Measurements from ENCODE around the gene PER3.
A peak's percentile ranks its signal among the peaks of the same experiment; 100 is the strongest.

The PER3 gene

DNA sequence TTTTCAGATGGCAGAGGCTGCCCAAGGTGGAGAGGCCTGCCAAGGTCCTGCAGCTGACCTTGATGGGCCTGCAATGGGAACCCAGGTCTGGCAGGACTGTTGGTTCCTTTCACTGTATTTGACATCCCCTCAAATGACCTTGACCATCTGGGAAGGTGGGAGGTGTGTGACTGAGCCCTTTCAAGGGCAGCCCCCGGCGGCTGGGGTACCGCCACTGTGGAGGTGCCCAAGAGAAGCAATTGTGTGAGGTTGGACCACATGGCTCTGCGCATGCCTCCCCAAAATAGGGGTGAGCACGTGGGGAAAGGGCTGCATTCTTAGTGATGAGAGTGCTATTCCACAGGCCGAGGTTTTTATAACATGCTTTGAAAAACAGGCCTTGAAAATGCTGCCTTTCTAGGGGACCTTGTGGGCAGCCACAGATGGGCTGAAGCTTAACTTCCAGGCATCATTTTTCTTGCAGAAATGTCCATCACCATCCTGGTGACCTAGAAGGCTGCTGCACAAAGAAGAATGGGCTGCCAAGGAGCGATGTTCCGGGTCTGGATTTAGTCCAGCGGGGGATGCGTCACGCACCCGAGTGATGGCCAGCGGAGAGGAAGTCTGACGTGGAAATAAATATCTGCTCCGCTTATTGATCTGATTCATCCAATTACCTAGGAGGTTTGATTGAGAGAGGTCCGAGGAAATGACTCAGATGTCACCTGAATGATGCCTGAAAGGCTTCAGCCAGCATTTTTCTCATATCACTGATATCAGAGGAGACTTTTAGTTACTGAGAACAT lies 85.2 kb downstream of the PER3 start:
- DNase-seq (ENCODE audit: low read depth in 4 of 4, low spot score in 1 of 4), result no peak

GRCh38 chr1:7871136-7871535 lies 87.0 kb downstream of the PER3 start:
- no peak for DNase-seq (ENCODE audit: low read depth in 4 of 4, low spot score in 1 of 4)

DNA sequence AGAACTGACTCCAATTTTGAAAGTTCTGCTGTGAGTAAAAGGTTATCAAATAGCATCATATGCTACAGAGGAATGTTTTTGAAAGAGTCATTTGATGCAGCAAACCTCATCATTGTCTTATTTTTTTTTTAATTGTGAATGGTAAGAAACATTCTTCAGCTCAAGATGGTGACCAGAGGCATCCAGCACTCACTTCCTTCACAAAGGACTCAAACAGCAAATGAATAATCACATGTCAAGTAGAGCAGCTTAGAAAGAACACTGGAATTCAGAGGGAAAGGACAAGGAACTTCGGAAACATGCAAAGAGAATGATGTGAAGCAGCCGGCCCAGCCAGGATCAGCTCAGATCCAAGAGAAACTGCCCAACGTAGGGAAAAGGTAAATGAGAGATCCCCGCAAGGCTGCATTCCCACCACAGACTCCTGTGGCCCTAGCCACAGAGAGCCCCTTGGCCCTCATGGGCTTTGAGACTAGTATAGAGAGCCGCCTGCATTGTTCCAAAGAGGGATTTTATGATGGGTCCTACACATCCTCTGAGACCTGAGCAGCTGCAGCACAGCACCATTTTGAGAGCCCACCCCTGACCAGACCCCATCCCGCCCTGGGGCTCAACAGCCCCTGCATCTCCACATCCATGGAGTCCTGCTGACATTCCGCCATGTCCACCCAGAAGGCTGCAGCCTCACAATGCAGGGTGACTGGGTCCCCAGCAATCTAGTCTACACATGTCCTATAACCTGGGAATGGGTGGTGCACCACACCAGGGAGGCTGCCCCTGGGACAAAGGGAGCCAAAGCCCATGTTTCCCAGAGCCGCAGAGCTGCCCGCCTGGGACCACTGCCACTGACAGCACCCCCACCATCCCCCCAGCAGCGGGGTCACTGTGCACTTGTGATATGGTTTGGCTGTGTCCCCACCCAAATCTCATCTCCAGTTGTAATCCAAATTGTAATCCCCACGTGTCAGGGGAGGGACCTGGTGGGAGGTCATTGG lies 90.0 kb downstream of the PER3 start:
- no peak for DNase-seq (ENCODE audit: low read depth in 4 of 4, low spot score in 1 of 4)

DNA sequence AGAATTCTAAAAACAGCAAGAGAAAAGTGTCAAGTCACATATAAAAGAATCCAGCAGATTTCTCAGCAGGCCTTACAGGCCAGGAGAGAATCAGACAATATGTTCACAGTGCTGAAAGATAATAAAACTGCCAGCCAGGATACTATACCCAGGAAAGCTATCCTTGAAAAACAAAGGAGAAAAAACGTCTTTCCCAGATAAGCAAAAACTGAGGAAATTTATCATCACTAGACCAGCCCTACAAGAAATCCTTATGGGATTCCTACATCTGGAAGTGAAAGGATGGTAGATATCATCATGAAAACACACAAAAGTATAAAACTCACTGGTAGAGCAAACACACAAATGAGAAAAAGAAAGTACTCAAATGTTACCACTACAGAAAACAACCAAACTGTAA lies 93.9 kb downstream of the PER3 start:
- DNase-seq (ENCODE audit: low read depth in 4 of 4, low spot score in 1 of 4), result no peak

- no peak for DNase-seq (ENCODE audit: low read depth in 4 of 4, low spot score in 1 of 4)
Observed at GRCh38 chr1:7879228-7879627, 95.1 kb downstream of the PER3 start.

DNA sequence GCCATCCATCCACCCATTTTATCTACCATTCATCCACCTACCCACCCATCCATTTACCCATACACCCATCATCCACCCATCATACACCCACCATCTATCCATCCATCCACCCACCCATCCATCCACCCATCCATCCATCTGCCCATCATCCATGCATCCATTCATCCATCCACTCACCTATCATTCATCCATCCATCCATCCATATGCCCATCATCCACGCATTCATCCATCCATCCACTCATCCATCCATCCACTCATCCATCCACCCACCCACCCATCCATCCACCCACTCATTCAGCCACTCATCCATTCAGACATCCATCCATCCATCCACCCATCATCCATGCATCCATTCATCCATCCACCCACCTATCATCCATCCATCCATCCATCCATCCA lies 100.7 kb downstream of the PER3 start:
- DNase-seq (ENCODE audit: low read depth in 4 of 4, low spot score in 1 of 4), result no peak

GRCh38 chr1:7885513-7886404 lies 101.7 kb downstream of the PER3 start:
- peak in 2 of 4 experiments; percentile 12 for DNase-seq (ENCODE audit: low read depth in 4 of 4, low spot score in 1 of 4)

DNA sequence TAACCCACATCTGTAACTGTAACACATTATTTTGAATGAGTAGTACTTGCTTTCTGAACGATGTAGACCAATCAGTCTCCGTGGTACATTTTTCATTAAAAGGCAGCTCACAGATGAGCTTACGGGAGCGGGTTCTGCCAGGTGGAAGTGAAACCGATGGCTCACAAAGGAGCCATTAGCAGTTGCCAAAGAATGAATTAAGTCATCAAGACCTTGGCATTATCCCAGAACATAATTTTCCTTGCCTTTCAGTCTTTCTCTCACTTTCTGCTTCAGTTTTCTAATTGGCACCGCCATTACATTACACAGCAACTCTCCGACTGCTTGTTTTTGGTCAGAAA lies 102.3 kb downstream of the PER3 start:
- DNase-seq (ENCODE audit: low read depth in 4 of 4, low spot score in 1 of 4), result no peak

GRCh38 chr1:7888248-7889081 lies 104.4 kb downstream of the PER3 start:
- no peak for DNase-seq (ENCODE audit: low read depth in 4 of 4, low spot score in 1 of 4)

DNA sequence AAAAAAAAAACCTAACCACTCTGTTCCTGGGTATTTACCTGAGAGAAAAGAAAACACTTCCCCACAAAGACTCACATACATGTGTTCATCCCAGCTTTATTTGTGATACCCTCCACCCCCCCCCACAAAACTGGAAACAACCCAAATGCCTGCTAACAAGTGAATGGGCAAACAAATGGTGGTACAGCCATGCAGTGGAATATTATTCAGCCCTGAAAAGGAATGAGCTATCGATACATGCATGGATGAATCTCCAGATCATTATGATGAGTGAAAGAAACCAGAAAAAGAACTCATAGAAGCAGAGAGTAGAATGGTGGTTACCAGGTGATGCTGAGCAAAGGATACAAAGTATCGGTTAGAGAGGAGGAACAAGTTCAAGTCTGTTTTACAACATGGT lies 106.8 kb downstream of the PER3 start:
- DNase-seq (ENCODE audit: low read depth in 4 of 4, low spot score in 1 of 4), result no peak

GRCh38 chr1:7891804-7892203 lies 107.7 kb downstream of the PER3 start:
- no peak for DNase-seq (ENCODE audit: low read depth in 4 of 4, low spot score in 1 of 4)

GRCh38 chr1:7893529-7894180 lies 109.6 kb downstream of the PER3 start:
- DNase-seq (ENCODE audit: low read depth in 4 of 4, low spot score in 1 of 4), result no peak
